Activated gamma-delta T cell treated with anti-CD3 and anti-CD28 coated beads, Interleukin-2, amount 50 U/mL, for 16 hours (primary cell): ENCODE measurements around the gene SRP68.
"Not testable (repeated sequence)": the region's sequence is repeated elsewhere in the genome, so short reads cannot be mapped to it uniquely, and the experiment has no call there.

ENCODE experiments used
- DNase-seq: peaks from one replicate; pipeline ENCODE4 v3.0.0-alpha.2; 2020; ENCODE audit warnings: low read depth

Gene SRP68

GRCh38 chr17:76089680-76090516 lies 17.6 kb upstream of the SRP68 start:
- no peak for DNase-seq

DNA sequence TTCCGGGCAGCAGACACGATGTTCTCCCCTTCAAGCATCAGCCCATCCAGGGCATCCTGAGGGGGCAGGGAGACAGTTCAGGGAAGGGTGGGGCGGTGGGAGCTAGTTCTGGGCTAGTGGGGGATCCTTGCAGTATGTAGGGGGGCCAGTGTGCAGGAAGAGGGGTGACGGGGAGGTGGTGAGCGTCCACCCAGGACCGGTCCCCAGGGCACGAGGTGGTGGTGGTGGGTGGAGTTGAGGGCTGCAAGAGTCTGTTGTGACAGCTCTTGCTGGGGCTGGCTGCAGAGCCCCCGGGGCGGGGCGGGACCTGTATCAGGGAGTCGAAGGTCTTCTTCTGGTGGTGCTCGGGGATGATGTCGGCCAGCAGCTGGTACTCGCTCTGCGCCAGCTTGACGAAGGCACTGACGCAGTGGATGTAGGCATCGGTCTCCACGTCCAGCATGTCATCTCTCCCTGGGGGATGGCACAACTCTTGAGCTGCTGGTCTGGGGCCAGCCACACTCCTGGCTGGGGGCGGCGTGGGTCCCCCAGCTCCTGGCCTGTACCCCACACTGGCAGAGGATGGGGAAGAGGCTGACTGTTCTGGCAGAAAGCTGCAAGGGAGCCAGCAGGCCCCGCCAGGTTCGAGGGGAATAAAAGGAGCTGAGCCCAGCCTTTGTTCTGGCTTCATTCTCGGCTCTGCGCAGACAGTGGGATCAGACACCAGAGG lies 16.7 kb upstream of the SRP68 start:
- no peak for DNase-seq

- DNase-seq = no peak
These were observed 15.9 kb upstream of the SRP68 start for GRCh38 chr17:76088041-76088867.

DNA sequence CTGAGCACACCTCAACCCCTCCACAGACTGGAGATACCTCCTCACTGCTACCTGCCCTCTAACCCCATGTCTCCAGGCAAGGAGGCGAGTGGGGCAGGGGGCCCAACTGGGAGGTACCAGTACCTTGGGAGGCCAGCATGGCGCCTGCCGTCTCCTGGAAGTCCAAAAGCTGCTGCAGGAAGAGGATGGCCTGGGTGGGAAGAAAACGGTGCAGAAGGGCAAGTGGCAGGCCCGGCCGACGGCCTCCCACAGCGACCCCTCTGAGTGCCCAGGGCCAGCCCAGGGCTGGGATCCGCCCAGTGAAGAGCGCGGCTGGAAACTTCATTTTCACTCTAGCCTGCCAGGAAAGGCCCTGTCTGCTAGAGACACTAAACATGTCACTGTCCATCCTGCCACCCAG lies 15.2 kb upstream of the SRP68 start:
- DNase-seq = no peak

- DNase-seq = no peak
These were observed 14.1 kb upstream of the SRP68 start for GRCh38 chr17:76086384-76086783.

- DNase-seq = no peak
These were observed 13.5 kb upstream of the SRP68 start for GRCh38 chr17:76085731-76086366.

GRCh38 chr17:76085066-76085730 lies 12.9 kb upstream of the SRP68 start:
- DNase-seq = no peak

- DNase-seq = no peak
These were observed 11.3 kb upstream of the SRP68 start for GRCh38 chr17:76083536-76084182.

DNA sequence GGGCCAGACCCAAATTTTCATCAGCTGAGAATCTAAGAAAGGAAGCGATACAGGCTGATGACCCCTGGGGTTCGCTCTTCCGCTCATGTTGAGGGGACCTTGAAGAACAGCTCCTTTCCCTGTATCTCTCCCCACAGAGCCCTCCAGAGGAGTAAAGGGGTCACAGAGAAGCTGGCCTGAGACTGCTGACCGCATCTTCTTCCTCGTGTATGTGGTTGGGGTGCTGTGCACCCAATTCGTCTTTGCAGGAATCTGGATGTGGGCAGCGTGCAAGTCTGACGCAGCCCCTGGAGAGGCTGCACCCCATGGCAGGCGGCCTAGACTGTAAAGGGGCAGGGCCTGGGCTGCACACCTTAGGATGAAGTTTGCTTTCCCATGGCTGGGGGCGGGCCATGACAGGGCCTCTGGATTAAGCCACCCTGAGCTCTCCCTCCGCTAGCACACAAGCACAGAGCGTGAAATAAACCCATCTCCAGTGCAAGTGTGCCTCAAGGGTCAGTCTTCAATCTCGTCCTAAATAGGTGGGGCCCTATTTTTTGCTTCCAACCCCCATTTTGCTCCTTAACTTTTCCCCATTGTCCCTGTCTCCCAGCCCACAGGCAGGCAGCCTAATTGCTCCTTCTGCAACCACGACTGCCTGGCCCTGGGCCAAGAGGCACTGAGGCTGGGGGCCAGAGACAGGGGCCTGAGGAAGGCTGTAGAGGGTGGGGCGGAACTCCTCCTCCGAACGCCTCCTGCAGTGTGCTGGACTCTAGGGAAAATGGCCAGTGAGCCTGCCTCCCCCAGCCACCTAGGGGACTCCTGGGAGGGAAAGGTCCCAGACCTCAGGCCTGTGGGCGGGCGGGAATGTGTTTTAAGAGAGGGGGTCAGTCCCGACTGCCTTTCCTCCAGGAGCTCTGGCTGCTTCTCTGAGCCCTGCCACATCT lies 10.3 kb upstream of the SRP68 start:
- DNase-seq = no peak

- DNase-seq = no peak
These were observed 9.2 kb upstream of the SRP68 start for GRCh38 chr17:76081295-76082210.

- no peak for DNase-seq
These were observed 8.5 kb upstream of the SRP68 start for GRCh38 chr17:76080768-76081287.

DNA sequence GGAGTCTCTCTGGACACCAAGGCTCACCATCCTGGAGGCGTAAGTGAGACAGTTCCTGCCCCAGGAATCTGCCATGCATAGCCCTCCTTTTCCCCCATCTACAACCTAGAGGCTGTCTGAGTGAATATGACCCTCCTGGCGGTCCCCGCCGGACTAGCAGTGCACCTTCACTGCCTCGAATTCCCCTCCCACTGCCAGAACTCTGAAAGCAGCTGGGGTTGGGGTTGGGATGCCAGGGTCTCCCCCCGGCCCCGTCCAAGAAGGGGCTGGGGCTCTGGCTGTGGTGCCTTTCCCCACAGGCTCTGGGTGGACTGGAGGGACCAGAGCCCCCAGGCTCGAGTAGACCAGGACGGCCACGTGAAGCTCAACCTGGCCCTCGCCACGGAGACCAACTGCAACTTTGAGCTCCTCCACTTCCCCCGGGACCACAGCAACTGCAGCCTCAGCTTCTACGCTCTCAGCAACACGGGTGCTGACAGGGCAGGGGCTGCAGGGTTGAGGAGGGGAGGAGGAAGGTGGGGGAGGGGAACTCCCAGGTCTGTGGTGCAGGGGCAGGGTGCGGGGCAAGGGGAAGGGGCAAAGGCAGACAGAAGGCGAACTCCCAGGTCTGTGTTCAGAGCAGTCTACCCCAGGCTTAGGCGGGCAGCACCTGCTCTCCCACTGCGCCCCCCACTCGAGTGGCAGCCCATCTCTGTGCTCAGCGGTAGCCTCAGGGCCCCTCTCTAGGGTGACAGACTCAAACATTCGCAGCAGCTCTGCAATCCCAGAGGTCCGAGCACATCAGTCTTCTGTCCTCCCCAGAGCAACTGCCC lies 7.8 kb upstream of the SRP68 start:
- DNase-seq = no peak

GRCh38 chr17:76079535-76079955 lies 7.2 kb upstream of the SRP68 start:
- no peak for DNase-seq

DNA sequence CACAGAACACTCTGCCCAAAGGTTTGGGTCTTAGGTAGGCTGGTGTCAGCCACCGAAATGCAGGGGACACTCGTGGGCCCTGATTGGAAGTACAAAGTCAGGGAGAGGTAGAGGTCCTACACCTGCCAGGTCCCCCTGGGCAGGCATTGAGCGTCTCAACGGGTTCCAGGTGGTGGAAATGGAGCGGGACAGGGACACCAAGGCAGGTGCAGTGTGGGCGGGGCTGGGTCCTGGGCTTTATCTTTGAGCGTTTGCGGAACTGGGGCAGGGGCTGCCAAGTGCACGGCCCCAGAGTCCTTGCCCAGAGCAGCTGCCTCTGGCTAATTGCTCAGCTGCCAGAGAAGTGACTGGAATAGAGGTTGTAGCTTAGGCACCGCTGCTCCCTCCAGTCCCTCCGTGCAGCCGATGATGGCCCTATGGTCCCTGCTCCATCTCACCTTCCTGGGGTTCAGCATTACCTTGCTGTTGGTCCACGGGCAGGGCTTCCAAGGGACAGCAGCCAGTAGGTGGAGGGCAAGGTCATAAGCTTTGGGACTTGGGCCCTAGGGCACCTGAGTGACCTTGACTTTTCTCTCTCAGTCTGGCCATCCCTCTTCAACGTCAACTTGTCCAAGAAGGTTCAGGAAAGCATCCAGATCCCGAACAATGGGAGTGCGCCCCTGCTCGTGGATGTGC lies 6.7 kb upstream of the SRP68 start, which contains the start of gene ZACN:
ZACN (plus strand) TSS at position 323 of the 675 bp plus-strand sequence; CDS start at position 406, 83 bp downstream.
- no peak for DNase-seq

DNA sequence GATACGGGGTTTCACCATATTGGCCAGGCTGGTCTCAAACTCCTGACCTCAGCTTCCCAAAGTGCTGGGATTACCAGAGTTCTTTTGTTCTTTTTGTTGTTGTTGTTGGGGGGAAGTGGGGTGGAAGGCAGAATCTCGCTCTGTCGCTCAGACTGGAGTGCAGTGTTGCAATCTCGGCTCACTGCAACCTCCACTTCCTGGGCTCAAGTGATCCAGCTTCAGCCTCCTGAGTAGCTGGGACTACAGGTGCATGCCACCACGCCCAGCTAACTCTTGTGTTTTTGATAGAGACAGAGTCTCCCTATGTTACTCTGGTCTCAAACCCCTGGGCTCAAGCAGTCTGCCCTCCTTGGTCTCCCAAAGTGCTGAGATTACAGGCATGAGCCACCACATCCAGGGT lies 6.1 kb upstream of the SRP68 start:
- DNase-seq = not testable (repeated sequence)

DNA sequence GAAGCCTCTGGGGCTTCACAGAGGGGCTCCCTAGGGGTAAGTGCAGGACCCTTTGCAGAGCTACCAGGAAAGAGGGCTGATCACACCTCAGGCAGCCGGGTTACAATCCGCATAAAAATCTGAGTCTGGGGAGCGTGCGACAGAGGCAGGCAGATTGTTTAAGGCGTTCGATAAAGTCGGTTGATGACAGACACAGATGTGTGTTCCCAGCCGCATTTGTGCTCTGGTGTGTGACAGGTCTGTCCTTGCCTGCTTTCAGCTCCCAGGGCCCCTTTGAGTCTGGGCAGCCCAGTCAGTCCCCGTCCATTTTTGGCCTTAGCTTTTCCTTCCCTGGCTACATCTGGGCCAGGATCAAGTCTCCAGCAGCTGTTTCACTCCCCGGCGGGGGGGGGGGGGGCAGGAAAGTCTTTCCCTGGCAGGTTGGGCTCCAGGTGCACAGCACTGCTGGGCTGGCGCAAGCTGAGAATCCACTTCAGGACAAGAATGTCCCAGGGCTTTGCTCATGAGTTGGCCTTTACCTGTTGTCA lies 5.3 kb upstream of the SRP68 start:
- DNase-seq = no peak
